Mammary epithelial cell (primary cell): ENCODE data around the gene UNC13D.

Experiments
- EZH2 ChIP-seq: IDR thresholded peaks from 2 replicates; pipeline ENCODE4 v1.6.1; 2012; ENCODE audit warnings: low read length, inconsistent platforms, borderline replicate concordance
- TF ChIP-seq, protein P1 (sequence below), 2 donors: IDR thresholded peaks in 1 of 2; conservative IDR thresholded peaks in 1 of 2; 2 replicates each; pipeline ENCODE4 v1.5.1; 2011 to 2012; ENCODE audit warnings: inconsistent platforms in 2 of 2, low read length in 2 of 2, mild to moderate bottlenecking in 2 of 2, control low read depth in 1 of 2, low read depth in 1 of 2; ENCODE audit not compliant: insufficient read depth in 1 of 2; ENCODE audit errors: extremely low read depth in 1 of 2

DNA sequence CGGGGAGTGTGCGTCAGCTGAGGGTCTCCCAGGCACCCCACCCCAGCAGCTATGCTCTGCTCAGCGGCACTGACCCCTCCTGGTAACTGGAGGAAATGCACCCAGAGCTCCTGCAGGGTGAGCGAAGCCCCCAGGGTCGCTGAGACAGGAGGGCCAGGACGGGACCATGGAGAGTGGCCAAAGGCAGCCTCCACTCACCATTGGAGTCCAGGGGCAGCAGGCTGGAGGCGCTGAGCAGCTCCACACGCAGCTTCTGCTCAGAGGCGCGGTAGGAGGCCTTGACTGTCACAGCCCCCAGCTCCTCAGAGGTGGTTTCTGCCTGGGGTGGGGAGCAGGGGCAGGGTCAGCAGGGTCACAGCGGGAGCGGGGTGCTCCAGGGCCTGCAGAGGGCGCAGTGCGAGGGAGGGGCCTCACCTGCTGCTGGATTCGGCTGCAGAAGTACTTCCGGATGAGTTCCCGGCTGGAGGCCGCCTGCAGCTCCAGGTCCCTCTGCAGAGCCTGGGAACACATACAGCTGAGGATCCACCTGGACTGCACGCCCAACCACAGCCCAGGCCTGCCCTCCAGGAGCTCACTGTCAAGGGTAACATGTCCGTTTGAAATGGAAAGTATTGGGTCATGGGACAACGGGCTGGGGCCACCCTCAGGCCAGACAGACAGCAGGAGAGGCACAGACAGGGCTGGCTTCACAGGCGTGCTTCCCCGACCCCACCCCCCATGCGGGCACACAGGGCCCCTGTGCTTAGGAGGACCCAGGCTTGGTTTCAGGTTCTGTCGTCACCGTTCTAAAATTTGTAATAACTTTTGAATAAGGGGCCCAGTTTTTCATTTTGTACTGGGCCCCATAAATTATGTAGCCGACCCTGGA is 13.8 kb downstream of the UNC13D start:
- TF ChIP-seq, protein P1, sequence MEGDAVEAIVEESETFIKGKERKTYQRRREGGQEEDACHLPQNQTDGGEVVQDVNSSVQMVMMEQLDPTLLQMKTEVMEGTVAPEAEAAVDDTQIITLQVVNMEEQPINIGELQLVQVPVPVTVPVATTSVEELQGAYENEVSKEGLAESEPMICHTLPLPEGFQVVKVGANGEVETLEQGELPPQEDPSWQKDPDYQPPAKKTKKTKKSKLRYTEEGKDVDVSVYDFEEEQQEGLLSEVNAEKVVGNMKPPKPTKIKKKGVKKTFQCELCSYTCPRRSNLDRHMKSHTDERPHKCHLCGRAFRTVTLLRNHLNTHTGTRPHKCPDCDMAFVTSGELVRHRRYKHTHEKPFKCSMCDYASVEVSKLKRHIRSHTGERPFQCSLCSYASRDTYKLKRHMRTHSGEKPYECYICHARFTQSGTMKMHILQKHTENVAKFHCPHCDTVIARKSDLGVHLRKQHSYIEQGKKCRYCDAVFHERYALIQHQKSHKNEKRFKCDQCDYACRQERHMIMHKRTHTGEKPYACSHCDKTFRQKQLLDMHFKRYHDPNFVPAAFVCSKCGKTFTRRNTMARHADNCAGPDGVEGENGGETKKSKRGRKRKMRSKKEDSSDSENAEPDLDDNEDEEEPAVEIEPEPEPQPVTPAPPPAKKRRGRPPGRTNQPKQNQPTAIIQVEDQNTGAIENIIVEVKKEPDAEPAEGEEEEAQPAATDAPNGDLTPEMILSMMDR (conservative IDR thresholded peaks at IDR 0.05 in 1 of 2, IDR thresholded peaks at IDR 0.05 in 1 of 2; ENCODE audit: extremely low read depth in 1 of 2, insufficient read depth in 1 of 2, low read depth in 1 of 2, low read length in 2 of 2): peak; percentile 31 to 61
- no peak for TF ChIP-seq EZH2
